OCI-LY7 (cell line): Measurements from ENCODE around the gene ZNF497. TPM values are rescaled to one million over a fixed set of nuclear protein-coding genes. Genes with fewer than 3 reads are reported as not detected.

ENCODE experiments used
- BruUV-seq: library from RNA; stranded (reverse); fragments of 400-500 nt; replicated peaks from 2 replicates; lab custom pipeline; 2021; lab: Mats Ljungman, UMichigan
- CTCF ChIA-PET: fragments of 300-600 bp; sonication (Branson Sonifier 250); formaldehyde crosslinking; loops from one replicate; lab custom pipeline; 2022; ENCODE audit warnings: antibody characterized with exemption; ENCODE audit not compliant: unreplicated experiment; lab: Charles Lee
- POLR2A ChIA-PET: fragments of 300-600 bp; sonication (Branson Sonifier 250); formaldehyde crosslinking; loops from one replicate; lab custom pipeline; 2022; ENCODE audit warnings: antibody characterized with exemption; lab: Charles Lee
- DNase-seq: peaks from one replicate; pipeline ENCODE4 v3.0.0-alpha.2; 2015; ENCODE audit warnings: low spot score
- H2AFZ ChIP-seq: fragments of 200-600 bp; sonication (generic), shearing (Covaris generic); 2 replicates; pipeline ENCODE4 v1.6.1; 2014; ENCODE audit warnings: mild to moderate bottlenecking, antibody characterized with exemption, low read length, moderate library complexity
- H3K27ac ChIP-seq: fragments of 200-600 bp; sonication (generic); 2 replicates; pipeline ENCODE4 v1.5.1; 2014; ENCODE audit warnings: mixed run types, low read depth, mild to moderate bottlenecking, moderate library complexity, low read length, inconsistent platforms; ENCODE audit not compliant: poor library complexity, severe bottlenecking
- H3K36me3 ChIP-seq: fragments of 200-600 bp; sonication (generic); 2 replicates; pipeline ENCODE4 v1.6.1; 2014; ENCODE audit warnings: mild to moderate bottlenecking, antibody characterized with exemption, low read length, moderate library complexity, mixed read lengths; ENCODE audit not compliant: insufficient read depth
- H3K4me1 ChIP-seq: fragments of 200-600 bp; sonication (generic); 2 replicates; pipeline ENCODE4 v1.5.1; 2014; ENCODE audit warnings: mild to moderate bottlenecking, low read length; ENCODE audit not compliant: insufficient read depth, poor library complexity, severe bottlenecking
- H3K4me2 ChIP-seq: fragments of 200-600 bp; sonication (generic); 2 replicates; pipeline ENCODE4 v1.6.1; 2014; ENCODE audit warnings: mild to moderate bottlenecking, low read length
- H3K4me3 ChIP-seq: fragments of 200-600 bp; sonication (generic); 2 replicates; pipeline ENCODE4 v1.5.1; 2014; ENCODE audit warnings: mild to moderate bottlenecking, low read depth, low read length; ENCODE audit not compliant: poor library complexity, severe bottlenecking
- H3K79me2 ChIP-seq: fragments of 200-600 bp; sonication (generic); 2 replicates; pipeline ENCODE4 v1.6.1; 2016; ENCODE audit warnings: low read depth, mild to moderate bottlenecking, low read length, moderate library complexity, mixed read lengths; ENCODE audit not compliant: insufficient read depth
- H3K9me2 ChIP-seq: fragments of 200-600 bp; sonication (generic); 2 replicates; pipeline ENCODE4 v1.6.1; 2016; ENCODE audit warnings: mild to moderate bottlenecking, low read length, mixed read lengths; ENCODE audit not compliant: insufficient read depth
- H3K9me3 ChIP-seq: fragments of 200-600 bp; sonication (generic); 2 replicates; pipeline ENCODE4 v1.6.1; 2014; ENCODE audit warnings: mild to moderate bottlenecking, mixed run types, low read length, mixed read lengths
- H4K20me1 ChIP-seq: fragments of 200-600 bp; sonication (generic); 2 replicates; pipeline ENCODE4 v1.6.1; 2014; ENCODE audit warnings: mild to moderate bottlenecking, antibody characterized with exemption, low read length, moderate library complexity, mixed read lengths; ENCODE audit not compliant: insufficient read depth
- CTCF ChIP-seq: fragments of 200-600 bp; sonication (generic); conservative IDR thresholded peaks from 2 replicates; pipeline ENCODE4 v1.5.1; 2014; ENCODE audit warnings: mild to moderate bottlenecking, antibody characterized with exemption, low read length, moderate library complexity, mixed read lengths
- EZH2phosphoT487 ChIP-seq: fragments of 200-600 bp; sonication (generic); IDR thresholded peaks from 2 replicates; pipeline ENCODE4 v1.6.1; 2018; ENCODE audit warnings: low read depth, borderline replicate concordance, mild to moderate bottlenecking, mixed run types, antibody characterized with exemption, low read length, moderate library complexity, mixed read lengths
- intact Hi-C: fragments of 100-400 bp; cut with micrococcal nuclease; formaldehyde crosslinking; loops from one replicate; pipeline ENCODE4 v1.10.0; 2022; ENCODE audit not compliant: unreplicated experiment
- total RNA-seq, 2 experiments: library from RNA; depleted of rRNA in 1 of 2; stranded (reverse); fragments of >200 nt in 1 of 2; shearing (Covaris generic) in 1 of 2; gene quantifications; 2 replicates each; pipeline ENCODE4 v1.2.3, GENCODE V29; 2014 to 2022

Gene ZNF497
- total RNA-seq, 2 experiments from 2014 or later: 3.6 to 6.1 TPM

GRCh38 chr19:58387338-58388174 lies 25.0 kb upstream of the ZNF497 start:
- ChIA-PET POLR2A (interaction anchor here (0.7 kb wide), 1 partner anchor 15 kb away, joined by 4 read pairs; no protein-coding TSS in a partner anchor), CTCF (no interaction called here)
- H3K4me1 ChIP-seq: peaks cover 33% of the 10 kb centered on the region

GRCh38 chr19:58386576-58387337 lies 24.2 kb upstream of the ZNF497 start, which contains the start of gene RPS5:
RPS5 (plus strand) TSS chr19:58387269; CDS start chr19:58388138, 869 bp downstream.
- H3K4me1 ChIP-seq: peaks cover 40% of the 10 kb centered on the region
- H4K20me1 ChIP-seq: peaks cover 23% of the 10 kb centered on the region
- H3K36me3 ChIP-seq: peaks cover 42% of the 10 kb centered on the region
- BruUV-seq: TSS peak; percentile 96
- DNase-seq: peak; percentile 99
- H3K9me3 ChIP-seq: no peaks in the 10 kb centered on the region
- no peaks in the 10 kb centered on the region for H3K9me2 ChIP-seq
- H3K4me2 ChIP-seq: peak within 1 kb of the TSS; percentile 93
- peak within 1 kb of the TSS; percentile 78 for H3K27ac ChIP-seq
- H3K79me2 ChIP-seq: peaks cover 48% of the 10 kb centered on the region
- ChIA-PET CTCF (no interaction called here), POLR2A (no interaction called here)
- peak within 1 kb of the TSS; percentile 34; the same call in 1 of the 2 replicates for H2AFZ ChIP-seq
- peak within 1 kb of the TSS; percentile 100 for H3K4me3 ChIP-seq
- TF ChIP-seq EZH2phosphoT487: no peak
- no peak for TF ChIP-seq CTCF
- intact Hi-C loops: loop anchor here (1.0 kb wide), 1 partner anchor 108 kb away; the partner anchor contains the start of gene ZNF8

More at GRCh38 chr19:58387338-58388174, 25.0 kb upstream of the ZNF497 start:
- Histone ChIP-seq H3K9me3 (no peaks in the 10 kb centered on the region), H3K4me2 (peak overlapping the region; percentile 93), H2AFZ (no peak overlapping the region), H3K9me2 (no peaks in the 10 kb centered on the region), H3K79me2 (peaks cover 50% of the 10 kb centered on the region), H3K27ac (peak overlapping the region; percentile 78), H4K20me1 (peaks cover 23% of the 10 kb centered on the region), H3K4me3 (peak overlapping the region; percentile 100), H3K36me3 (peaks cover 50% of the 10 kb centered on the region)
- TF ChIP-seq CTCF (peak; percentile 64), EZH2phosphoT487 (no peak)
- DNase-seq: peak; percentile 30
- TSS peak; percentile 74 for BruUV-seq
- intact Hi-C loops: loop anchor here (1.0 kb wide), 1 partner anchor 109 kb away; the partner anchor contains the start of gene ZNF8
